PC-9 (cell line): ENCODE data around the gene TSHB.

Source experiments
- EZH2 ChIP-seq: fragments of 200-600 bp; sonication (generic); IDR thresholded peaks from 2 replicates; pipeline ENCODE4 v1.8.0; 2017; ENCODE audit warnings: antibody characterized with exemption, low read depth
- TF ChIP-seq, protein P1 (sequence below): fragments of 200-600 bp; sonication (generic); conservative IDR thresholded peaks from 2 replicates; pipeline ENCODE4 v1.6.1; 2017; ENCODE audit warnings: mixed run types, antibody characterized with exemption, mild to moderate bottlenecking, moderate library complexity

DNA sequence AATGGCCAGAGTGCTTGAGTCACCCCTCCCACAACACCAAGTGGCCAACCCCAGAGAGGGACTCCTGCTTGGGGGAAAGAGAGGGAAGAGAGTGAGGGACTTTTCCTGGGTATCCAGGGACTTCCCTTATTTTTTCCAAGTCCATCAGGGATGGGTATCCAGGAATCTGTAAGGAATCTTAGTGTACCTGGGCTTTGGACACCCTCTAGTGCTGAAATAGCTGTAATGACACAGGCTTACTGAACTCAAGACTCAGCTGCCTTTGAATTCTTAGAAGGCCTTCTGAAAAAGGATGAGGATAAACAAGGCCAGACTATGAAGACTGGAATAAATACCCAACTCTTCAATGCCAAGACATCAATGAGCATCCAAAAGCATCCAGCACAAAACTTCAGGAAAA, 12.0 kb downstream of the TSHB start:
- TF ChIP-seq, protein P1, sequence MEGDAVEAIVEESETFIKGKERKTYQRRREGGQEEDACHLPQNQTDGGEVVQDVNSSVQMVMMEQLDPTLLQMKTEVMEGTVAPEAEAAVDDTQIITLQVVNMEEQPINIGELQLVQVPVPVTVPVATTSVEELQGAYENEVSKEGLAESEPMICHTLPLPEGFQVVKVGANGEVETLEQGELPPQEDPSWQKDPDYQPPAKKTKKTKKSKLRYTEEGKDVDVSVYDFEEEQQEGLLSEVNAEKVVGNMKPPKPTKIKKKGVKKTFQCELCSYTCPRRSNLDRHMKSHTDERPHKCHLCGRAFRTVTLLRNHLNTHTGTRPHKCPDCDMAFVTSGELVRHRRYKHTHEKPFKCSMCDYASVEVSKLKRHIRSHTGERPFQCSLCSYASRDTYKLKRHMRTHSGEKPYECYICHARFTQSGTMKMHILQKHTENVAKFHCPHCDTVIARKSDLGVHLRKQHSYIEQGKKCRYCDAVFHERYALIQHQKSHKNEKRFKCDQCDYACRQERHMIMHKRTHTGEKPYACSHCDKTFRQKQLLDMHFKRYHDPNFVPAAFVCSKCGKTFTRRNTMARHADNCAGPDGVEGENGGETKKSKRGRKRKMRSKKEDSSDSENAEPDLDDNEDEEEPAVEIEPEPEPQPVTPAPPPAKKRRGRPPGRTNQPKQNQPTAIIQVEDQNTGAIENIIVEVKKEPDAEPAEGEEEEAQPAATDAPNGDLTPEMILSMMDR, result peak; percentile 65
- no peak for TF ChIP-seq EZH2
